ENCODE data around the gene ZAP70.

The ZAP70 gene

GRCh38 chr2:97755491-97755890 is 42.1 kb downstream of the ZAP70 start:
- no peak for DNase-seq

GRCh38 chr2:97757062-97757461 is 43.7 kb downstream of the ZAP70 start:
- DNase-seq, result no peak

GRCh38 chr2:97758131-97758705 is 44.8 kb downstream of the ZAP70 start:
- no peak for DNase-seq

- no peak for DNase-seq
Measured at GRCh38 chr2:97759727-97760407, 46.5 kb downstream of the ZAP70 start.

GRCh38 chr2:97760480-97761049 is 47.2 kb downstream of the ZAP70 start:
- DNase-seq, result no peak

GRCh38 chr2:97761192-97761591 is 47.8 kb downstream of the ZAP70 start:
- DNase-seq, result no peak

GRCh38 chr2:97763176-97763845 is 49.9 kb downstream of the ZAP70 start:
- DNase-seq, result no peak

GRCh38 chr2:97764559-97765263 is 51.3 kb downstream of the ZAP70 start:
- no peak for DNase-seq

GRCh38 chr2:97765933-97766332 is 52.6 kb downstream of the ZAP70 start:
- no peak for DNase-seq

GRCh38 chr2:97766567-97766966 is 53.2 kb downstream of the ZAP70 start:
- DNase-seq, result no peak

- no peak for DNase-seq
Measured at GRCh38 chr2:97769308-97769707, 55.9 kb downstream of the ZAP70 start.

GRCh38 chr2:97769711-97770110 is 56.3 kb downstream of the ZAP70 start:
- DNase-seq, result no peak

GRCh38 chr2:97770445-97770844 is 57.1 kb downstream of the ZAP70 start:
- no peak for DNase-seq

GRCh38 chr2:97774425-97774824 is 61.0 kb downstream of the ZAP70 start:
- DNase-seq, result no peak

- no peak for DNase-seq
Measured at GRCh38 chr2:97775074-97775473, 61.7 kb downstream of the ZAP70 start.

- no peak for DNase-seq
Measured at GRCh38 chr2:97779141-97779540, 65.8 kb downstream of the ZAP70 start.

- no peak for DNase-seq
Measured at GRCh38 chr2:97781981-97782380, 68.6 kb downstream of the ZAP70 start.

GRCh38 chr2:97784953-97785352 is 71.6 kb downstream of the ZAP70 start:
- DNase-seq, result no peak

GRCh38 chr2:97785818-97786217 is 72.4 kb downstream of the ZAP70 start:
- no peak for DNase-seq

GRCh38 chr2:97788986-97789644 is 75.7 kb downstream of the ZAP70 start:
- DNase-seq, result no peak

All from GOT3 (cell line).